Adrenal gland (tissue), 12 donors: Measurements from ENCODE around the gene HJV. TPM values are rescaled to one million over a fixed set of nuclear protein-coding genes. Genes with fewer than 3 reads are reported as not detected.
A peak's percentile ranks its signal among the peaks of the same experiment; 100 is the strongest.

Experiments used
- DNase-seq, 7 donors: peaks; one replicate each; pipeline ENCODE4 v3.0.0-alpha.2; 2019 to 2020
- H3K27ac ChIP-seq, 5 donors: fragments of 200-600 bp; sonication (generic) in 4 of 5; 1 replicate in 3 of 5; 2 replicates in 2 of 5; pipeline versions ENCODE4 v1.5.1 to v1.8.0; 2016 to 2020; ENCODE audit warnings: mild to moderate bottlenecking in 1 of 5
- H3K27me3 ChIP-seq: fragments of 200-600 bp; 2 replicates; pipeline ENCODE4 v1.8.0; 2021
- H3K36me3 ChIP-seq, 2 donors: fragments of 200-600 bp; replicated peaks in 1 of 2; 1 replicate in 1 of 2; 2 replicates in 1 of 2; pipeline versions ENCODE4 v1.5.1 to v1.8.0; 2018 to 2022
- H3K4me1 ChIP-seq, 2 donors: fragments of 200-600 bp; replicated peaks in 1 of 2; 1 replicate in 1 of 2; 2 replicates in 1 of 2; pipeline versions ENCODE4 v1.5.1 to v1.8.0; 2018 to 2021
- H3K4me3 ChIP-seq, 4 donors: fragments of 200-600 bp; sonication (generic) in 3 of 4; one replicate each; pipeline ENCODE4 v1.5.1; 2016 to 2018
- H3K9me3 ChIP-seq, 3 donors: fragments of 200-600 bp; sonication (generic) in 1 of 3; replicated peaks in 1 of 3; 1 replicate in 2 of 3; 2 replicates in 1 of 3; pipeline versions ENCODE4 v1.5.1 to v1.8.0; 2016 to 2021
- CTCF ChIP-seq, 6 experiments: fragments of 450-650 bp in 4 of 6; fragments of 200-600 bp in 2 of 6; sonication (generic) in 1 of 6; IDR thresholded peaks; 1 replicate in 5 of 6; 2 replicates in 1 of 6; pipeline versions ENCODE4 v1.5.1 to v1.8.0; 2016 to 2021; ENCODE audit warnings: antibody characterized with exemption in 6 of 6, mild to moderate bottlenecking in 2 of 6, moderate library complexity in 1 of 6
- POLR2A ChIP-seq, 2 donors: fragments of 450-650 bp; IDR thresholded peaks; one replicate each; pipeline ENCODE4 v1.6.1; 2017; ENCODE audit warnings: antibody characterized with exemption in 2 of 2, mild to moderate bottlenecking in 2 of 2, moderate library complexity in 1 of 2
- WGBS, 4 donors: extraction: QIAGEN DNeasy Blood & Tissue Kit in 2 of 4; methylation state at CpG; one replicate each; pipeline versions ENCODE4 v1.1.5 to v1.1.7; 2013 to 2017; 5-methylcytosine and 5-hydroxymethylcytosine counted together
- intact Hi-C, 2 donors: fragments of 100-400 bp; cut with DNase I; formaldehyde crosslinking; loops; one replicate each; pipeline versions ENCODE4 v1.14.1 to v1.15.0; 2022 to 2023
- polyA plus RNA-seq, 3 donors: library from polyadenylated mRNA; stranded (reverse); fragments of 200-250 nt in 2 of 3; fragments of 350-450 nt in 1 of 3; fragmentation: Illumina TruSeq in 1 of 3; extraction: RNeasy Lipid Tissue Mini Kit (QIAGEN cat#74804) in 1 of 3; gene quantifications; one replicate each; pipeline ENCODE4 v1.2.3, GENCODE V29; 2013 to 2014
- small RNA-seq, 2 donors: library from RNA; depleted of rRNA; stranded (forward); fragments of <200 nt; gene quantifications; one replicate each; pipeline ENCODE3, GENCODE V24; 2016
- total RNA-seq, 9 donors: library from RNA; depleted of rRNA in 4 of 9; stranded (reverse); fragments of >200 nt in 4 of 9; fragments of 120-200 nt in 1 of 9; fragmentation: NEBNext Ultra II Directional in 1 of 9; extraction: Animal tissue kit (Norgen Biotek cat#: 25700) in 1 of 9; gene quantifications; one replicate each; pipeline versions ENCODE4 v1.1.0 to v1.2.4, GENCODE V29; 2013 to 2023
- donor health status: healthy with polysubstance abuse.
- donor health status: Bipolar disorder and iron deficiency.
- donor health status: DM: yes; HTN: yes; CAD: no.
- donor health status: DM: no; HTN: no; CAD: no.
- donor health status: DM: no; HTN: no; CAD: no.
- donor health status: DM: yes; HTN: yes; CAD: no.

HJV gene
- total and polyA plus RNA-seq, 12 donors, result 0.07 to 1.7 (median 0.23) TPM; not detected in 4

GRCh38 chr1:145977016-145977415, 44.5 kb downstream of the HJV start:
- Histone ChIP-seq H3K4me1 (peaks cover 38 to 43% of the 10 kb centered on the region in 2 donors), H3K27me3 (no peaks in the 10 kb centered on the region), H3K27ac (peak overlapping the region in 3 of 5 donors; percentile 94 to 96 (median 95)), H3K36me3 (no peaks in the 10 kb centered on the region), H3K9me3 (no peaks in the 10 kb centered on the region), H3K4me3 (no peak overlapping the region)
- peak in 4 of 7 donors; percentile 11 to 63 (median 17) for DNase-seq
- intact Hi-C loops, result loop anchor here (5.0 to 10.0 kb wide), 2 partner anchors 35 to 132 kb away; partner anchors contain the start of gene NUDT17 (in 1 of the 2)
- TF ChIP-seq POLR2A (IDR thresholded peaks at IDR 0.05) (no peak), CTCF (IDR thresholded peaks at IDR 0.05) (no peak)
- 75 to 85% (median 81%) methylated on average over 5 of the region's 5 CpGs for WGBS, 4 donors

GRCh38 chr1:145975216-145975615, 46.3 kb downstream of the HJV start:
- 74 to 90% (median 80%) methylated on average over 2 to 4 of the region's 4 CpGs for WGBS, 4 donors
- peaks cover 21 to 25% of the 10 kb centered on the region in 2 donors for H3K4me1 ChIP-seq
- no peak for TF ChIP-seq CTCF (IDR thresholded peaks at IDR 0.05)
- no peak for TF ChIP-seq POLR2A (IDR thresholded peaks at IDR 0.05)

GRCh38 chr1:145974721-145975120, 46.8 kb downstream of the HJV start:
- 60 to 65% (median 62%) methylated on average over 7 of the region's 7 CpGs for WGBS, 4 donors
- no peaks in the 10 kb centered on the region for H3K27me3 ChIP-seq
- H3K36me3 ChIP-seq, result no peaks in the 10 kb centered on the region
- peaks cover 16 to 20% of the 10 kb centered on the region in 2 donors for H3K4me1 ChIP-seq
- TF ChIP-seq CTCF (IDR thresholded peaks at IDR 0.05), result no peak
- DNase-seq, result peak in 2 of 7 donors; percentile 8 to 17
- no peaks in the 10 kb centered on the region for H3K9me3 ChIP-seq
- intact Hi-C loops, result loop anchor here (5.0 to 10.0 kb wide), 2 partner anchors 38 to 130 kb away; partner anchors contain the start of gene NUDT17 (in 1 of the 2)
- no peak overlapping the region for H3K27ac ChIP-seq
- H3K4me3 ChIP-seq, result no peak overlapping the region

More at GRCh38 chr1:145975216-145975615, 46.3 kb downstream of the HJV start:
- H3K27ac ChIP-seq, result no peak overlapping the region
- intact Hi-C loops, result loop anchor here (5.0 to 10.0 kb wide), 2 partner anchors 37 to 130 kb away; partner anchors contain the start of gene NUDT17 (in 1 of the 2)
- DNase-seq, result peak in 2 of 7 donors; percentile 11 to 21
- H3K27me3 ChIP-seq, result no peaks in the 10 kb centered on the region
- no peak overlapping the region for H3K4me3 ChIP-seq
- no peaks in the 10 kb centered on the region for H3K9me3 ChIP-seq
- no peaks in the 10 kb centered on the region for H3K36me3 ChIP-seq

- intact Hi-C loops, result loop anchor here in 1 of 2 donors (5.0 to 10.0 kb wide), 2 partner anchors 40 to 128 kb away; partner anchors contain the start of gene NUDT17
- Histone ChIP-seq H3K4me1 (peaks cover under 1% of the 10 kb centered on the region in 2 donors), H3K36me3 (no peaks in the 10 kb centered on the region), H3K27ac (no peak overlapping the region), H3K9me3 (no peaks in the 10 kb centered on the region), H3K27me3 (no peaks in the 10 kb centered on the region), H3K4me3 (no peak overlapping the region)
- no peak for DNase-seq
- TF ChIP-seq POLR2A (IDR thresholded peaks at IDR 0.05), result no peak
- TF ChIP-seq CTCF (IDR thresholded peaks at IDR 0.05), result no peak
- 78 to 85% (median 81%) methylated on average over 7 of the region's 7 CpGs for WGBS, 4 donors
These were observed 49.0 kb downstream of the HJV start for GRCh38 chr1:145972580-145972979.

Small RNA genes lying within 50 kb of the gene (small RNA-seq; reads per million reads assigned to genes)
- gene RNVU1-6, result 0.33 to 0.47 reads per million in 2 donors

Other genes with a start within 250 kb of the HJV start
- gene RNF115, start 197.6 kb downstream of the HJV start, total RNA-seq, result 10 to 100 TPM in 8 of 9 donors, 1 to 10 TPM in 1; 8.3 to 19.2 (median 13.0) TPM
- gene RNF115, start 197.6 kb downstream of the HJV start, polyA plus RNA-seq, result 10 to 100 TPM in 1 of 3 donors, 1 to 10 TPM in 2; 8.4 to 17.1 (median 9.3) TPM
- 10 to 100 TPM; 15.5 to 28.4 (median 20.8) TPM for gene POLR3C, start 197.5 kb downstream of the HJV start, total RNA-seq
- gene POLR3C, start 197.5 kb downstream of the HJV start, polyA plus RNA-seq, result 10 to 100 TPM; 12.0 to 19.8 (median 16.2) TPM
- gene NUDT17, start 176.1 kb downstream of the HJV start, total RNA-seq, result 1 to 10 TPM; 1.5 to 6.5 (median 3.4) TPM
- 1 to 10 TPM; 2.1 to 7.8 (median 3.2) TPM for gene NUDT17, start 176.1 kb downstream of the HJV start, polyA plus RNA-seq
- 10 to 100 TPM in 8 of 9 donors, 1 to 10 TPM in 1; 7.5 to 34.1 (median 20.8) TPM for gene PIAS3, start 162.7 kb downstream of the HJV start, total RNA-seq
- gene PIAS3, start 162.7 kb downstream of the HJV start, polyA plus RNA-seq, result 10 to 100 TPM; 17.9 to 40.5 (median 26.0) TPM
- 1 to 10 TPM in 3 of 9 donors, under 1 TPM in 5, not detected in 1; 0.37 to 1.3 (median 0.65) TPM for gene ANKRD35, start 135.9 kb downstream of the HJV start, total RNA-seq
- 1 to 10 TPM in 2 of 3 donors, under 1 TPM in 1; 0.55 to 2.0 (median 1.2) TPM for gene ANKRD35, start 135.9 kb downstream of the HJV start, polyA plus RNA-seq
- gene ITGA10, start 111.7 kb downstream of the HJV start, total RNA-seq, result 1 to 10 TPM in 7 of 9 donors, under 1 TPM in 2; 0.54 to 2.7 (median 1.4) TPM
- gene ITGA10, start 111.7 kb downstream of the HJV start, polyA plus RNA-seq, result 1 to 10 TPM in 2 of 3 donors, under 1 TPM in 1; 0.93 to 4.0 (median 3.6) TPM
- 10 to 100 TPM; 24.8 to 44.4 (median 33.0) TPM for gene PEX11B, start 103.0 kb downstream of the HJV start, total RNA-seq
- 10 to 100 TPM; 21.2 to 52.9 (median 25.8) TPM for gene PEX11B, start 103.0 kb downstream of the HJV start, polyA plus RNA-seq
- 100 to 1,000 TPM in 6 of 9 donors, 10 to 100 TPM in 3; 68.9 to 171 (median 116) TPM for gene RBM8A, start 94.3 kb downstream of the HJV start, total RNA-seq
- gene RBM8A, start 94.3 kb downstream of the HJV start, polyA plus RNA-seq, result 100 to 1,000 TPM in 2 of 3 donors, 10 to 100 TPM in 1; 61.5 to 223 (median 102) TPM
- 10 to 100 TPM; 15.6 to 61.2 (median 40.7) TPM for gene LIX1L, start 63.7 kb downstream of the HJV start, total RNA-seq
- gene LIX1L, start 63.7 kb downstream of the HJV start, polyA plus RNA-seq, result 10 to 100 TPM in 2 of 3 donors, 1 to 10 TPM in 1; 9.6 to 27.5 (median 10.4) TPM
- gene ANKRD34A, start 57.2 kb downstream of the HJV start, total RNA-seq, result 1 to 10 TPM in 4 of 9 donors, under 1 TPM in 5; 0.24 to 2.5 (median 0.88) TPM
- 1 to 10 TPM in 2 of 3 donors, under 1 TPM in 1; 0.59 to 1.0 (median 1.0) TPM for gene ANKRD34A, start 57.2 kb downstream of the HJV start, polyA plus RNA-seq
- gene POLR3GL, start 57.0 kb downstream of the HJV start, total RNA-seq, result 10 to 100 TPM; 18.4 to 35.2 (median 30.5) TPM
- 10 to 100 TPM; 36.0 to 48.7 (median 44.9) TPM for gene POLR3GL, start 57.0 kb downstream of the HJV start, polyA plus RNA-seq
- 1,000 to 10,000 TPM in 4 of 9 donors, 100 to 1,000 TPM in 5; 202 to 2,069 (median 820) TPM for gene TXNIP, start 25.2 kb downstream of the HJV start, total RNA-seq
- gene TXNIP, start 25.2 kb downstream of the HJV start, polyA plus RNA-seq, result 100 to 1,000 TPM; 231 to 486 (median 342) TPM
- 1 to 10 TPM in 7 of 9 donors, under 1 TPM in 2; 0.69 to 2.2 (median 1.3) TPM for gene NBPF10, start 123.1 kb upstream of the HJV start, total RNA-seq
- gene NBPF10, start 123.1 kb upstream of the HJV start, polyA plus RNA-seq, result under 1 TPM; 0.20 to 0.51 (median 0.48) TPM
- gene NOTCH2NLA, start 207.3 kb upstream of the HJV start, total RNA-seq, result 10 to 100 TPM; 12.0 to 45.8 (median 26.9) TPM
- gene NOTCH2NLA, start 207.3 kb upstream of the HJV start, polyA plus RNA-seq, result 10 to 100 TPM in 1 of 3 donors, 1 to 10 TPM in 2; 3.7 to 12.5 (median 5.7) TPM